ENCODE measurements around the gene TMEM132D. TPM values are rescaled to one million over a fixed set of nuclear protein-coding genes. Genes with fewer than 3 reads are reported as not detected.

The TMEM132D gene
- total and polyA plus RNA-seq, 2 donors from 2014 or later, result 0.13 TPM; not detected in 1

- FAIRE-seq, result no peak
- intact Hi-C loops (cut with DNase I), result no loop called here
- no peaks in the 10 kb centered on the region for H3K9me3 ChIP-seq (ENCODE audit: control insufficient read depth in 2 of 3, insufficient read depth in 1 of 3, low read length in 3 of 3)
These were observed 400.0 kb downstream of the TMEM132D start for GRCh38 chr12:129503802-129504201.

GRCh38 chr12:129496226-129496625, 407.6 kb downstream of the TMEM132D start:
- Histone ChIP-seq H3K4me3 (ENCODE audit: low read length in 3 of 3) (no peak overlapping the region), H3K4me1 (ENCODE audit: control insufficient read depth in 2 of 3, insufficient read depth in 2 of 3, low read depth in 1 of 3, low read length in 3 of 3) (no peaks in the 10 kb centered on the region), H3K9ac (ENCODE audit: low read length in 3 of 3) (no peak overlapping the region), H3K9me3 (ENCODE audit: control insufficient read depth in 2 of 3, insufficient read depth in 1 of 3, low read length in 3 of 3) (no peaks in the 10 kb centered on the region), H3K27ac (ENCODE audit: low read depth in 2 of 2, low read length in 2 of 2) (no peak overlapping the region), H3K27me3 (ENCODE audit: control insufficient read depth, insufficient read depth, low read length) (no peaks in the 10 kb centered on the region), H3K36me3 (ENCODE audit: control insufficient read depth in 2 of 3, insufficient read depth in 3 of 3, low read length in 3 of 3) (no peaks in the 10 kb centered on the region)
- intact Hi-C loops (cut with DNase I), result no loop called here
- TF ChIP-seq CTCF (IDR thresholded peaks at IDR 0.05; ENCODE audit: borderline replicate concordance, extremely low read depth, insufficient read depth), result no peak
- no peak for FAIRE-seq
- no peak for DNase-seq

More at GRCh38 chr12:129503802-129504201, 400.0 kb downstream of the TMEM132D start:
- H3K4me3 ChIP-seq (ENCODE audit: low read length in 3 of 3), result no peak overlapping the region
- H3K27me3 ChIP-seq (ENCODE audit: control insufficient read depth, insufficient read depth, low read length), result no peaks in the 10 kb centered on the region
- H3K27ac ChIP-seq (ENCODE audit: low read depth in 2 of 2, low read length in 2 of 2), result no peak overlapping the region
- no peak overlapping the region for H3K9ac ChIP-seq (ENCODE audit: low read length in 3 of 3)
- H3K36me3 ChIP-seq (ENCODE audit: control insufficient read depth in 2 of 3, insufficient read depth in 3 of 3, low read length in 3 of 3), result no peaks in the 10 kb centered on the region
- TF ChIP-seq CTCF (IDR thresholded peaks at IDR 0.05; ENCODE audit: borderline replicate concordance, extremely low read depth, insufficient read depth), result no peak
- H3K4me1 ChIP-seq (ENCODE audit: control insufficient read depth in 2 of 3, insufficient read depth in 2 of 3, low read depth in 1 of 3, low read length in 3 of 3), result no peaks in the 10 kb centered on the region
- no peak for DNase-seq

DNA sequence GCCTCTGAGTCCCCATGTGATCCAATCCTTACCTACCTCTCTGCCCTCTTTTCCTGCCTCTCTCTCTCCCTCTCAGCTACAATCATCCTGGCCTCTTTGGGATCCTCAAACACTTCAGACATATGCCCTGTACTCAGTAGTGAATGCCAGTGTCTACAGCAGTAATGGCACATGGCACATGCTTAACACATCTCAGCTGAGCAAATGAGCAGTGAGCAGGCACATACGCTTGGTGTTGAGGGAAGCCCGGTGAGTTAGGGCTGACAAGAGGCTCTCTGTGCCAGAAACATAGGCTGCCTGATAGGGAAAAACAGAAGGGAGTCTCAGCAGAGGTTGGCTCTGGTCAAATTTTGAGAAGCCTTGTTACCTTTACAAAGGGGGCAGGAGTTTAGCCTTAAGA, 409.1 kb downstream of the TMEM132D start:
- H3K36me3 ChIP-seq (ENCODE audit: control insufficient read depth in 2 of 3, insufficient read depth in 3 of 3, low read length in 3 of 3), result no peaks in the 10 kb centered on the region
- intact Hi-C loops (cut with DNase I), result no loop called here
- no peaks in the 10 kb centered on the region for H3K9me3 ChIP-seq (ENCODE audit: control insufficient read depth in 2 of 3, insufficient read depth in 1 of 3, low read length in 3 of 3)
- no peak overlapping the region for H3K27ac ChIP-seq (ENCODE audit: low read depth in 2 of 2, low read length in 2 of 2)
- no peak for TF ChIP-seq CTCF (IDR thresholded peaks at IDR 0.05; ENCODE audit: borderline replicate concordance, extremely low read depth, insufficient read depth)
- H3K4me3 ChIP-seq (ENCODE audit: low read length in 3 of 3), result no peak overlapping the region
- DNase-seq, result no peak
- no peak for FAIRE-seq
- no peaks in the 10 kb centered on the region for H3K4me1 ChIP-seq (ENCODE audit: control insufficient read depth in 2 of 3, insufficient read depth in 2 of 3, low read depth in 1 of 3, low read length in 3 of 3)
- no peak overlapping the region for H3K9ac ChIP-seq (ENCODE audit: low read length in 3 of 3)
- no peaks in the 10 kb centered on the region for H3K27me3 ChIP-seq (ENCODE audit: control insufficient read depth, insufficient read depth, low read length)

DNA sequence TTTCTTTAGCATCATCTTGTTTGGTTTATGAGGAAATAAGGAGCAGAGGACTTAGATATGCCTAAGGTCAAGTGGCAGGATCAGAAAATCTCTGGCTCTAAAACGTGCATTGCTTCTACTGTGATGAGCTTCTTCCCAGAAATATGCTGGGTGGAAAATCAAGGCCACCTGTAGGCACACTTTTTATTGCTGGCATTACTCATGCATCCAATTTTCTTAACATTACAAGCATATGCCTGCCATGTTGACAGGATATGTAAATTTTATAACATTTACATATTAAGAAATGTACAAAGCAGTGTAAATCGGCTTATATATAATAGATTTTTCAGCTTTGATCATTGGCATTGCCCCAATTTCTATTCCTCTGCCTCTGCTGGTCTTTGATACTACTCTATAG, 409.6 kb downstream of the TMEM132D start:
- no peaks in the 10 kb centered on the region for H3K36me3 ChIP-seq (ENCODE audit: control insufficient read depth in 2 of 3, insufficient read depth in 3 of 3, low read length in 3 of 3)
- intact Hi-C loops (cut with DNase I), result no loop called here
- H3K27me3 ChIP-seq (ENCODE audit: control insufficient read depth, insufficient read depth, low read length), result no peaks in the 10 kb centered on the region
- H3K4me1 ChIP-seq (ENCODE audit: control insufficient read depth in 2 of 3, insufficient read depth in 2 of 3, low read depth in 1 of 3, low read length in 3 of 3), result no peaks in the 10 kb centered on the region
- DNase-seq (no peak), FAIRE-seq (no peak)
- no peak overlapping the region for H3K27ac ChIP-seq (ENCODE audit: low read depth in 2 of 2, low read length in 2 of 2)
- no peaks in the 10 kb centered on the region for H3K9me3 ChIP-seq (ENCODE audit: control insufficient read depth in 2 of 3, insufficient read depth in 1 of 3, low read length in 3 of 3)
- no peak overlapping the region for H3K4me3 ChIP-seq (ENCODE audit: low read length in 3 of 3)
- no peak overlapping the region for H3K9ac ChIP-seq (ENCODE audit: low read length in 3 of 3)
- no peak for TF ChIP-seq CTCF (IDR thresholded peaks at IDR 0.05; ENCODE audit: borderline replicate concordance, extremely low read depth, insufficient read depth)

Data from kidney (tissue), 14 donors.